ENCODE data around the gene C8A. TPM values are rescaled to one million over a fixed set of nuclear protein-coding genes. Genes with fewer than 3 reads are reported as not detected.

C8A gene
- total RNA-seq, 4 donors from 2014 or later, result not detected

GRCh38 chr1:56833088-56833487 lies 21.5 kb upstream of the C8A start:
- no peak overlapping the region for H3K4me3 ChIP-seq (ENCODE audit: low read depth, poor library complexity, severe bottlenecking)
- intact Hi-C loops (cut with DNase I; ENCODE audit: low total_unique reads), result no loop called here
- 93 to 96% methylated on average over 4 of the region's 4 CpGs for WGBS, 2 donors
- no peak for DNase-seq (ENCODE audit: low spot score in 2 of 2)
- TF ChIP-seq POLR2A (IDR thresholded peaks at IDR 0.05) (no peak), CTCF (IDR thresholded peaks at IDR 0.05) (no peak)

GRCh38 chr1:56834137-56834900 lies 20.3 kb upstream of the C8A start:
- intact Hi-C loops (cut with DNase I; ENCODE audit: low total_unique reads), result no loop called here
- 84 to 86% methylated on average over 5 of the region's 5 CpGs for WGBS, 2 donors
- TF ChIP-seq CTCF (IDR thresholded peaks at IDR 0.05) (no peak), POLR2A (IDR thresholded peaks at IDR 0.05) (no peak)
- H3K4me3 ChIP-seq (ENCODE audit: low read depth, poor library complexity, severe bottlenecking), result no peak overlapping the region
- DNase-seq (ENCODE audit: low spot score in 2 of 2), result peak in 1 of 2 donors; percentile 45

GRCh38 chr1:56835657-56836056 lies 18.9 kb upstream of the C8A start:
- intact Hi-C loops (cut with DNase I; ENCODE audit: low total_unique reads), result no loop called here
- WGBS, 2 donors, result 95 to 97% methylated on average over 5 of the region's 5 CpGs
- H3K4me3 ChIP-seq (ENCODE audit: low read depth, poor library complexity, severe bottlenecking), result no peak overlapping the region
- TF ChIP-seq CTCF (IDR thresholded peaks at IDR 0.05) (no peak), POLR2A (IDR thresholded peaks at IDR 0.05) (no peak)
- DNase-seq (ENCODE audit: low spot score in 2 of 2), result peak in 1 of 2 donors; percentile 43

GRCh38 chr1:56836359-56836758 lies 18.2 kb upstream of the C8A start:
- DNase-seq (ENCODE audit: low spot score in 2 of 2), result no peak
- TF ChIP-seq CTCF (IDR thresholded peaks at IDR 0.05), result no peak
- no peak for TF ChIP-seq POLR2A (IDR thresholded peaks at IDR 0.05)
- WGBS, 2 donors, result 81 to 85% methylated on average over 4 of the region's 4 CpGs
- intact Hi-C loops (cut with DNase I; ENCODE audit: low total_unique reads), result no loop called here
- no peak overlapping the region for H3K4me3 ChIP-seq (ENCODE audit: low read depth, poor library complexity, severe bottlenecking)

- intact Hi-C loops (cut with DNase I; ENCODE audit: low total_unique reads), result no loop called here
- 32 to 35% methylated on average over 9 of the region's 9 CpGs for WGBS, 2 donors
- DNase-seq (ENCODE audit: low spot score in 2 of 2), result no peak
- no peak overlapping the region for H3K4me3 ChIP-seq (ENCODE audit: low read depth, poor library complexity, severe bottlenecking)
- TF ChIP-seq CTCF (IDR thresholded peaks at IDR 0.05) (no peak), POLR2A (IDR thresholded peaks at IDR 0.05) (no peak)
Observed at GRCh38 chr1:56837244-56837939, 17.2 kb upstream of the C8A start.

All from lower leg skin (tissue), 4 donors.